Measurements from ENCODE around the gene NIPAL3. TPM values are rescaled to one million over a fixed set of nuclear protein-coding genes. Genes with fewer than 3 reads are reported as not detected.
"Not testable (repeated sequence)": the region's sequence is repeated elsewhere in the genome, so short reads cannot be mapped to it uniquely, and the experiment has no call there.

Gene NIPAL3
- total RNA-seq, 2 experiments from 2014 or later = 58.1 to 59.2 TPM

DNA sequence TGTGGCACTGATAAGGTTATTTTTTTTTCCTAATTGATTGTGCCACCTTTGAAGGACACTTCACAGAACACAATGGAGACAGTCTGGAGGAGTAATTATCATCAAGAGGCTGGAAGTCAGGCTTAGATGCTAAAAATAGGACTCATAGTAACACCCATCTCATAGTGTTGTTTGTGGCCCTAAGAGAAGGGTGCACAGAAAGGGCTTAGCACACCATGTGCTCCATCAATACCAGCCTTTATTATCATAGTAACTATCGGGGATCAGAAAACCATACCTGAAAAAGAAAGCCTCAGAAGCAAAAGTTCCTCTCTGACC, 11.9 kb downstream of the NIPAL3 start:
- H3K4me1 Mint-ChIP-seq (ENCODE audit: low read depth) = peaks cover 55% of the 10 kb centered on the region
- H3K4me3 Mint-ChIP-seq = no peak overlapping the region
- H3K36me3 Mint-ChIP-seq (ENCODE audit: low read depth) = peaks cover 44% of the 10 kb centered on the region
- no peaks in the 10 kb centered on the region for H3K27me3 Mint-ChIP-seq (ENCODE audit: low read depth)
- no peaks in the 10 kb centered on the region for H3K9me3 Mint-ChIP-seq
- CTCF ChIA-PET = no interaction called here
- H3K27ac Mint-ChIP-seq = no peak overlapping the region
- DNase-seq = no peak
- intact Hi-C loops (cut with micrococcal nuclease) = no loop called here

GRCh38 chr1:24435782-24436365, 20.3 kb downstream of the NIPAL3 start:
- Mint-ChIP-seq H3K4me3 (no peak overlapping the region), H3K4me1 (ENCODE audit: low read depth) (peaks cover 33% of the 10 kb centered on the region), H3K27ac (no peak overlapping the region), H3K36me3 (ENCODE audit: low read depth) (peaks cover 22% of the 10 kb centered on the region), H3K27me3 (ENCODE audit: low read depth) (no peaks in the 10 kb centered on the region), H3K9me3 (no peaks in the 10 kb centered on the region)
- intact Hi-C loops (cut with micrococcal nuclease) = no loop called here
- CTCF ChIA-PET = interaction anchor here (0.6 to 1.0 kb wide), 3 partner anchors 11 to 152 kb away, joined by 3 to 7 read pairs (median 3); no protein-coding TSS in a partner anchor
- DNase-seq = peak; percentile 34

- Mint-ChIP-seq H3K27ac (no peak overlapping the region), H3K4me3 (no peak overlapping the region), H3K9me3 (no peaks in the 10 kb centered on the region), H3K27me3 (ENCODE audit: low read depth) (no peaks in the 10 kb centered on the region), H3K36me3 (ENCODE audit: low read depth) (peaks cover 20% of the 10 kb centered on the region), H3K4me1 (ENCODE audit: low read depth) (peaks cover 30% of the 10 kb centered on the region)
- CTCF ChIA-PET = interaction anchor here (0.6 to 1.1 kb wide), 4 partner anchors 9 to 826 kb away, joined by 3 read pairs; no protein-coding TSS in a partner anchor
- intact Hi-C loops (cut with micrococcal nuclease) = no loop called here
- peak; percentile 17 for DNase-seq
Measured at GRCh38 chr1:24437631-24438396, 22.2 kb downstream of the NIPAL3 start.

DNA sequence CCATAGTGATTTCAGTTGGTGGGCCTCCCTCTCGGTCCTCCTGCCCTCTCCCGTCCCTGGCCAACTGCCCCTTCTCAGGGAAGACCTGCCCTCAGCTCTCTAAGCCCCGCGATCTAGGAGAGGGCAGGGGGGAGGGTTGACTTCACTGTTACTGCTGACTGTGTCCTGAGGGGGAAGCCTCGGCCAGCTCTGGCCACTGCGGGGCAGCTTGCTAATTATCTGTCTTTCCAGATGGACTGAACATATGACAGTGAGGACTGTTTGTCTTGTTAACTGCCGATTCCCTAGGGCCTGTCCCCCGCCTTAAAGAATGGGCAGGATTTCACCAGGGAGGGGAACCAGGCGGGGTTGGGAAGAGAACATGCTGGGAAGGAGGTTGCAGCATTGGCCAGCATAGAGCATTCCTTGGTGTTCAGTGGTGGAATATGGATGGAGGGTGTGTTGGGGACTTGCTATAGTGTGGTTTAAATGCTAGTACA, 22.9 kb downstream of the NIPAL3 start:
- no peak for DNase-seq
- Mint-ChIP-seq H3K27ac (no peak overlapping the region), H3K4me3 (no peak overlapping the region), H3K27me3 (ENCODE audit: low read depth) (no peaks in the 10 kb centered on the region), H3K36me3 (ENCODE audit: low read depth) (peaks cover 19% of the 10 kb centered on the region), H3K9me3 (no peaks in the 10 kb centered on the region), H3K4me1 (ENCODE audit: low read depth) (peaks cover 30% of the 10 kb centered on the region)
- CTCF ChIA-PET = interaction anchor here (0.7 to 1.1 kb wide), 3 partner anchors 10 to 48 kb away, joined by 3 read pairs; no protein-coding TSS in a partner anchor
- intact Hi-C loops (cut with micrococcal nuclease) = no loop called here

DNA sequence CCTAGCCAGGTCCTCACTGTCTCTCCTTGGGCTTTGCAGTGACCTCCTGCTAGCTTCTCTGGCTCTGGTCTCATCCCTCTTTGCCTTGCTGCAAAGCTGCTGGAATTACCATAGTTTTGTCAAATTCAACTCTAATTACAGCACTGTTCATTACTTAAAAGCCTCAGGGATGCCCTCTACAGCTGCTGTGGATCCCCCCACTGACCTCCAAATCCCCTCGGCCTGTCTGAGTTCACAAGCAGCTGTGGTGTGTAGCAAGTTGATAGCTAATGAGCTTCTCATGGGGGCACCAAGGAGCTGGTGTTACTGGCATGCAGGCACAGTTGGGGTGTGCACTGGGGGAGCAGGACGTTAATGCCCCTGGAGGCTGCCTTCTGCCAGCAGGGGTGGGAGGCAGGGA, 24.8 kb downstream of the NIPAL3 start:
- CTCF ChIA-PET = no interaction called here
- Mint-ChIP-seq H3K9me3 (no peaks in the 10 kb centered on the region), H3K36me3 (ENCODE audit: low read depth) (peaks cover 14% of the 10 kb centered on the region), H3K27ac (no peak overlapping the region), H3K27me3 (ENCODE audit: low read depth) (no peaks in the 10 kb centered on the region), H3K4me1 (ENCODE audit: low read depth) (peaks cover 20% of the 10 kb centered on the region), H3K4me3 (no peak overlapping the region)
- intact Hi-C loops (cut with micrococcal nuclease) = no loop called here
- DNase-seq = no peak

DNA sequence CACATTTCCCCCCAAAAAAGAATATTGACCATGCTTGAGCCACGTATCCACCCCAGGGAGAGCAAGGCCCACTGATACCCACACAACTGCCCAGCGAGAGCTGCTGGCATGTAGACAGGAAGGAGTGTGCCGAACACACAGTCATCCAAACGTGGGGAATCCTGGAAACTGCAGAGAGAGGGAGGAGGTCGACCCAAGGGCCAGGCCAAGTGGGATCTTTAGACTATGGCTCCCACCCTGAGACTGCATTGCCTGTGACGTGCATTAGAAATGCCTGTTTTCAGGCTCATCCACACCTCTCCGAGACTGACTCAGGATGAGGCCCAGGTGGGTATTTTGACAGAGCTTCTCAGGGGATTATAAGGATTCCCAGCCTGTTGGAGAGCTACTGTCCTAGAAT, 25.9 kb downstream of the NIPAL3 start:
- Mint-ChIP-seq H3K36me3 (ENCODE audit: low read depth) (peaks cover 19% of the 10 kb centered on the region), H3K27me3 (ENCODE audit: low read depth) (no peaks in the 10 kb centered on the region), H3K27ac (no peak overlapping the region), H3K4me1 (ENCODE audit: low read depth) (peaks cover 15% of the 10 kb centered on the region), H3K4me3 (no peak overlapping the region), H3K9me3 (no peaks in the 10 kb centered on the region)
- no peak for DNase-seq
- intact Hi-C loops (cut with micrococcal nuclease) = no loop called here
- CTCF ChIA-PET = interaction anchor here (1.6 kb wide), 1 partner anchor 57 kb away, joined by 5 read pairs; no protein-coding TSS in a partner anchor

DNA sequence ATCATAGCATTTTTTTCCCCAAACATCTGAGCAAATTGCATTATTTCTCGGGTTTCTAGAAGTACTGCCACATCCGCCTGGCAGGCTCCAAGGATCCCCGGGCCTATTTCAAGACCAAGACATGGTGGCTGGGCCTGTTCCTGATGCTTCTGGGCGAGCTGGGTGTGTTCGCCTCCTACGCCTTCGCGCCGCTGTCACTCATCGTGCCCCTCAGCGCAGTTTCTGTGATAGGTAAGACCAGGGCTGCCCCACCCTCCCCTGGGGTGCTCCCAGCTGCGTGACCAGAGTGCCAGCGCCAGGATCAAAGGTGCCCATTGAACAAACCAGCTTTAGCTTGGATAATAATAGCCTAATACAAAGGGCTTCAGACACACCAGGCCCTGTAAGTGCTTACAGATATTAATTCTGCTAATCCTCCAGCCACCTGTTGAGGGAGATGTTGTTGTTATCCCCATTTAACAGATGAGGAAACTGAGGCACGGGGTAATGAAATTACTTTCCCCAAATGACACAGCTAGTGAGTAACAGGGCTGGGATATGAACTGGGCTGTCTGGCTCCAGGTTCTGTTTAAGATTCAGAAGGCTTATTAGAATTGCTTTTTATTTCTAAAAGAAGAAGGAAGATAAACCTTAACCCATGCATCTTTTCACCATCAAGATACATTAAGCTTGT, 26.5 kb downstream of the NIPAL3 start:
- Mint-ChIP-seq H3K9me3 (no peaks in the 10 kb centered on the region), H3K4me3 (no peak overlapping the region), H3K36me3 (ENCODE audit: low read depth) (peaks cover 26% of the 10 kb centered on the region), H3K4me1 (ENCODE audit: low read depth) (peaks cover 15% of the 10 kb centered on the region), H3K27me3 (ENCODE audit: low read depth) (no peaks in the 10 kb centered on the region), H3K27ac (no peak overlapping the region)
- CTCF ChIA-PET = interaction anchor here (0.7 to 1.6 kb wide), 6 partner anchors 16 to 257 kb away, joined by 3 to 6 read pairs (median 4); no protein-coding TSS in a partner anchor
- DNase-seq = no peak
- intact Hi-C loops (cut with micrococcal nuclease) = no loop called here

- no peak overlapping the region for H3K4me3 Mint-ChIP-seq
- H3K4me1 Mint-ChIP-seq (ENCODE audit: low read depth) = peaks cover 10% of the 10 kb centered on the region
- no peak overlapping the region for H3K27ac Mint-ChIP-seq
- CTCF ChIA-PET = interaction anchor here (0.7 to 1.6 kb wide), 6 partner anchors 15 to 257 kb away, joined by 3 to 6 read pairs (median 4); no protein-coding TSS in a partner anchor
- no peaks in the 10 kb centered on the region for H3K9me3 Mint-ChIP-seq
- no peak for DNase-seq
- H3K36me3 Mint-ChIP-seq (ENCODE audit: low read depth) = peaks cover 25% of the 10 kb centered on the region
- H3K27me3 Mint-ChIP-seq (ENCODE audit: low read depth) = no peaks in the 10 kb centered on the region
- intact Hi-C loops (cut with micrococcal nuclease) = no loop called here
Measured at GRCh38 chr1:24442764-24443163, 27.2 kb downstream of the NIPAL3 start.

- Mint-ChIP-seq H3K36me3 (ENCODE audit: low read depth) (peaks cover 24% of the 10 kb centered on the region), H3K4me3 (no peak overlapping the region), H3K9me3 (no peaks in the 10 kb centered on the region), H3K27me3 (ENCODE audit: low read depth) (no peaks in the 10 kb centered on the region), H3K4me1 (ENCODE audit: low read depth) (peaks cover 6% of the 10 kb centered on the region), H3K27ac (no peak overlapping the region)
- CTCF ChIA-PET = interaction anchor here (0.7 to 1.6 kb wide), 5 partner anchors 14 to 258 kb away, joined by 3 to 6 read pairs (median 5); no protein-coding TSS in a partner anchor
- no peak for DNase-seq
- intact Hi-C loops (cut with micrococcal nuclease) = no loop called here
Measured at GRCh38 chr1:24443241-24443656, 27.6 kb downstream of the NIPAL3 start.

DNA sequence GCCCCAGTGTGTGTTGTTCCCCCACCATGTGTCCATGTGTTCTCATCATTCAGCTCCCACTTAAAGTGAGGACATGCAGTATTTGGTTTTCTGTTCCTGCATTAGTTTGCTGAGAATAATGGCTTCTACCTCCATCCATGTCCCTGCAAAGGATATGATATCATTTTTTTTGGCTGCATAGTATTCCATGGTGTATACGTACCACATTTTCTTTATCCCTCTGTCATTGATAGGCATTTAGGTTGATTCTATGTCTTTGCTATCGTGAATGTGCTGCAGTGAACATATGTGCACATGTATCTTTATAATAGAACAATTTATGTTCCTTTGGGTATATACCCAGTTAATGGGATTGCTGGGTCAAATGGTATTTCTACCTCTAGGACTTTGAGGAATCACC, 30.8 kb downstream of the NIPAL3 start:
- DNase-seq; intact Hi-C loops (cut with micrococcal nuclease); H3K27ac Mint-ChIP-seq; H3K9me3 Mint-ChIP-seq; H3K4me3 Mint-ChIP-seq; H3K27me3 Mint-ChIP-seq (ENCODE audit: low read depth); H3K4me1 Mint-ChIP-seq (ENCODE audit: low read depth): not testable (repeated sequence)
- CTCF ChIA-PET = interaction anchor here (1.2 to 1.3 kb wide), 2 partner anchors 31 to 80 kb away, joined by 3 to 5 read pairs; partner anchors contain the start of gene NIPAL3
- H3K36me3 Mint-ChIP-seq (ENCODE audit: low read depth) = peaks cover 37% of the 10 kb centered on the region

DNA sequence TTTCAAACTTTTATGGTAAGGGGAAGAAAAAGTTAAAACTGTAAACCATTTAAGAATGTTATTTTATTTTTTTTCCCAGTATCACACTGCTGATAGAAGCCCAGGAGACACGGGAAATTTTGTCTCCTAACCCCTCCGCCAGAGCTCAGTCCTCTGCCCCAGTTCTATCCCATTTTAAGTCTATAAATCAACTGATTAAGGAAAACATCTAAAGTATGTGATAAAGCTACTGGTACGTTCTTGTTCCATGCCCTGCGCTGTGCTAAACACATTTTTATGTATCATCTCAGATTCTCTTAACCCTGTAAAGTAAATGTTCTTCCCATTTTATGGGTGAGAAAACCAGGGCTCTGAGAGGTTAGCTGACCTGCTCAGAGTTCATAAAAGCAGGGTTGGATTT, 34.7 kb downstream of the NIPAL3 start:
- intact Hi-C loops (cut with micrococcal nuclease) = no loop called here
- H3K27me3 Mint-ChIP-seq (ENCODE audit: low read depth) = no peaks in the 10 kb centered on the region
- H3K36me3 Mint-ChIP-seq (ENCODE audit: low read depth) = peaks cover 46% of the 10 kb centered on the region
- CTCF ChIA-PET = no interaction called here
- no peak overlapping the region for H3K27ac Mint-ChIP-seq
- no peak overlapping the region for H3K4me3 Mint-ChIP-seq
- DNase-seq = no peak
- peaks cover 2% of the 10 kb centered on the region for H3K4me1 Mint-ChIP-seq (ENCODE audit: low read depth)
- H3K9me3 Mint-ChIP-seq = no peaks in the 10 kb centered on the region

- H3K36me3 Mint-ChIP-seq (ENCODE audit: low read depth) = peaks cover 43% of the 10 kb centered on the region
- CTCF ChIA-PET = interaction anchor here (0.6 to 1.0 kb wide), 2 partner anchors 32 to 35 kb away, joined by 3 read pairs; partner anchors contain the start of gene NIPAL3
- no peaks in the 10 kb centered on the region for H3K27me3 Mint-ChIP-seq (ENCODE audit: low read depth)
- no peak for DNase-seq
- no peak overlapping the region for H3K27ac Mint-ChIP-seq
- peaks cover 2% of the 10 kb centered on the region for H3K4me1 Mint-ChIP-seq (ENCODE audit: low read depth)
- H3K9me3 Mint-ChIP-seq = no peaks in the 10 kb centered on the region
- no peak overlapping the region for H3K4me3 Mint-ChIP-seq
- intact Hi-C loops (cut with micrococcal nuclease) = no loop called here
Measured at GRCh38 chr1:24450857-24451397, 35.3 kb downstream of the NIPAL3 start.

Data from activated naive CD4-positive, alpha-beta T cell treated with anti-CD3 and anti-CD28 coated beads for 36 hours (primary cell).